Fibroblast of skin of scalp (primary cell): ENCODE measurements around the gene PPM1N.
"Not testable (repeated sequence)": the region's sequence is repeated elsewhere in the genome, so short reads cannot be mapped to it uniquely, and the experiment has no call there.

ENCODE experiments used
- DNase-seq: peaks from one replicate; pipeline ENCODE4 v3.0.0-alpha.2; 2013

PPM1N gene

GRCh38 chr19:45510352-45510751, 12.1 kb downstream of the PPM1N start:
- DNase-seq: not testable (repeated sequence)

GRCh38 chr19:45511074-45511473, 12.8 kb downstream of the PPM1N start:
- DNase-seq: no peak

- DNase-seq: no peak
Measured at GRCh38 chr19:45512881-45513483, 14.7 kb downstream of the PPM1N start.

GRCh38 chr19:45514376-45515051, 16.3 kb downstream of the PPM1N start:
- no peak for DNase-seq

- DNase-seq: no peak
Measured at GRCh38 chr19:45515081-45515624, 16.9 kb downstream of the PPM1N start.

- DNase-seq: no peak
Measured at GRCh38 chr19:45515807-45516401, 17.7 kb downstream of the PPM1N start.

GRCh38 chr19:45517238-45517637, 19.0 kb downstream of the PPM1N start:
- DNase-seq: no peak

- no peak for DNase-seq
Measured at GRCh38 chr19:45517641-45518468, 19.6 kb downstream of the PPM1N start.

- DNase-seq: no peak
Measured at GRCh38 chr19:45518469-45518826, 20.2 kb downstream of the PPM1N start.

- DNase-seq: no peak
Measured at GRCh38 chr19:45522010-45522941, 24.0 kb downstream of the PPM1N start.

GRCh38 chr19:45523642-45524256, 25.5 kb downstream of the PPM1N start:
- peak; percentile 83 for DNase-seq

GRCh38 chr19:45524575-45525129, 26.4 kb downstream of the PPM1N start:
- DNase-seq: no peak

- DNase-seq: peak; percentile 87
Measured at GRCh38 chr19:45526143-45526542, 27.9 kb downstream of the PPM1N start.

- DNase-seq: no peak
Measured at GRCh38 chr19:45526971-45527370, 28.7 kb downstream of the PPM1N start.

GRCh38 chr19:45527731-45528130, 29.5 kb downstream of the PPM1N start:
- no peak for DNase-seq

- DNase-seq: no peak
Measured at GRCh38 chr19:45528149-45528743, 30.0 kb downstream of the PPM1N start.

- DNase-seq: no peak
Measured at GRCh38 chr19:45528744-45529419, 30.6 kb downstream of the PPM1N start.

- DNase-seq: no peak
Measured at GRCh38 chr19:45529420-45529785, 31.2 kb downstream of the PPM1N start.

- no peak for DNase-seq
Measured at GRCh38 chr19:45531349-45531748, 33.1 kb downstream of the PPM1N start.

- DNase-seq: no peak
Measured at GRCh38 chr19:45539459-45539858, 41.2 kb downstream of the PPM1N start.
